ENCODE data around the gene ANO6.
A peak's percentile ranks its signal among the peaks of the same experiment; 100 is the strongest.

Gene ANO6

DNA sequence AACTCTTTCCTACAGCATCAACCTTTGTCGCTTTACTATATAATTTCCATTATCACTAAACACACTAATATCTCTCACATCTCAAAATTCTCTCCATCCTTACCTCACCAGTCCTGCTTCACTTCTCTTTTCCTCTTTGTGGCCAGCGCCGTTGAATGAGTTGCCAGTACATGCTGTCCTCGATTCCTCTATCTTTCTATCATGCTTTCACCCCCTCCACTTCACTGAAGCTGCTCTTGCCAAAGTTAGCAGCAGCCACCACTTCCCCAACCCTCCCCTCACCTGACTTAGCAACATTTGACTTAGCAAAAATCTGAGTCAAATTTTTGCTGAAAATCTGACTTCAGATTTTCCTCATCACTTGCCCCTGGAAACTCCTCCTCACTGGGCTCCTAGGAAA is 210.4 kb downstream of the ANO6 start:
- Mint-ChIP-seq H3K9me3 (no peaks in the 10 kb centered on the region), H3K4me3 (no peak overlapping the region), H3K4me1 (no peaks in the 10 kb centered on the region), H3K27me3 (no peaks in the 10 kb centered on the region), H3K27ac (no peak overlapping the region)
- no peak for ATAC-seq
- no peak for DNase-seq

- Mint-ChIP-seq H3K4me1 (no peaks in the 10 kb centered on the region), H3K27ac (no peak overlapping the region), H3K9me3 (no peaks in the 10 kb centered on the region), H3K27me3 (no peaks in the 10 kb centered on the region), H3K4me3 (no peak overlapping the region)
- ATAC-seq: no peak
- no peak for DNase-seq
These were observed 211.1 kb downstream of the ANO6 start for GRCh38 chr12:45427042-45427441.

GRCh38 chr12:45429831-45430230 is 213.9 kb downstream of the ANO6 start:
- ATAC-seq: no peak
- Mint-ChIP-seq H3K9me3 (no peaks in the 10 kb centered on the region), H3K27ac (no peak overlapping the region), H3K27me3 (no peaks in the 10 kb centered on the region), H3K4me3 (no peak overlapping the region), H3K4me1 (no peaks in the 10 kb centered on the region)
- no peak for DNase-seq

DNA sequence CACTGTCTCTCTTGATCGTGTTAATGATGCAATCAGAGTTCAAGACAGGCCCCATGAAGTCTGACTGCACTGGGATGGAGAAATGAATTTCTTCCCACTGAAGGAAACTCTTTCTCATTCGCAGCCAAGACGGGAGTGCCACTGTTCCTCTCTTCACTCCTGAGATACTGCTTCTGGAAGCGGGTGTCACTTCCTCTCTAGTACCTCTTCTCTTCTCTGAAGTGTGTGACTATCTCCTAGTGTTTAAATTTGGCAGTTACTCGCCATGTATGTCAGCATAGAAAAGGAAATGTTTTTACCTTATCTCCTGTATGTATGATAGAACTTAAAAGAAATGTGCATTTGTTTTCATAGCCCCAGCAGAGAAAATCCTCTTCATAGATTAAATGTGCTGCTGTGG is 215.2 kb downstream of the ANO6 start:
- no peak overlapping the region for H3K4me3 Mint-ChIP-seq
- no peaks in the 10 kb centered on the region for H3K27me3 Mint-ChIP-seq
- DNase-seq (no peak), ATAC-seq (no peak)
- no peaks in the 10 kb centered on the region for H3K9me3 Mint-ChIP-seq
- H3K4me1 Mint-ChIP-seq: no peaks in the 10 kb centered on the region
- H3K27ac Mint-ChIP-seq: no peak overlapping the region

- ATAC-seq: no peak
- no peaks in the 10 kb centered on the region for H3K27me3 Mint-ChIP-seq
- no peak overlapping the region for H3K27ac Mint-ChIP-seq
- no peaks in the 10 kb centered on the region for H3K9me3 Mint-ChIP-seq
- no peak overlapping the region for H3K4me3 Mint-ChIP-seq
- H3K4me1 Mint-ChIP-seq: no peaks in the 10 kb centered on the region
- no peak for DNase-seq
These were observed 216.8 kb downstream of the ANO6 start for GRCh38 chr12:45432710-45433109.

GRCh38 chr12:45433441-45433868 is 217.6 kb downstream of the ANO6 start:
- Mint-ChIP-seq H3K4me3 (no peak overlapping the region), H3K27me3 (no peaks in the 10 kb centered on the region), H3K27ac (no peak overlapping the region), H3K9me3 (no peaks in the 10 kb centered on the region), H3K4me1 (no peaks in the 10 kb centered on the region)
- ATAC-seq (no peak), DNase-seq (no peak)

GRCh38 chr12:45434094-45434493 is 218.2 kb downstream of the ANO6 start:
- no peak for DNase-seq
- Mint-ChIP-seq H3K4me1 (no peaks in the 10 kb centered on the region), H3K4me3 (no peak overlapping the region), H3K9me3 (no peaks in the 10 kb centered on the region), H3K27ac (no peak overlapping the region), H3K27me3 (no peaks in the 10 kb centered on the region)
- ATAC-seq: no peak

GRCh38 chr12:45435945-45436710 is 220.2 kb downstream of the ANO6 start:
- peak overlapping the region; percentile 3 to 64 for H3K27ac Mint-ChIP-seq
- no peaks in the 10 kb centered on the region for H3K4me1 Mint-ChIP-seq
- ATAC-seq: no peak
- no peak overlapping the region for H3K4me3 Mint-ChIP-seq
- no peak for DNase-seq
- H3K9me3 Mint-ChIP-seq: peaks cover 0 to 1% of the 10 kb centered on the region in 2 donors
- no peaks in the 10 kb centered on the region for H3K27me3 Mint-ChIP-seq

DNA sequence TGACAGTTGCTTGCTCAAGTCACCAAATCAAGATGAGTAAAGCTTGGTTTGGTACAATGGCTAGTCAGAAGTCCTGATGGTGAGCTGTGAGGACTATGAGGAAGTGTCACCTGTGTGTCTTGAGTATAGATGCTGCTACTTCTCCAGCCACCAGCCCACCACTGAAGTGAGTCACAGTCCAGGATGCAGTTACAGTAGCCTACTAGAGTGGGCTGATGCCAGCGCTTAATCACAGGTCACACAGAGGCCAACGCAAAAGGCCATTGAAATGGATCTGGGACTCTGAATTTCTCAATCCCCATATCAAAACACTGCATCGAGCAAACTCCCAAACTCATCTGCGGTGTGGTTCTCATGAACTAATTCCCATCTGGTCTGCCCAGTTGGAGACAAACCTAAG is 223.1 kb downstream of the ANO6 start:
- no peaks in the 10 kb centered on the region for H3K27me3 Mint-ChIP-seq
- DNase-seq: no peak
- peak; percentile 71 for ATAC-seq
- H3K4me1 Mint-ChIP-seq: no peaks in the 10 kb centered on the region
- H3K4me3 Mint-ChIP-seq: no peak overlapping the region
- H3K9me3 Mint-ChIP-seq: peaks cover 8 to 9% of the 10 kb centered on the region in 2 donors
- H3K27ac Mint-ChIP-seq: no peak overlapping the region

DNA sequence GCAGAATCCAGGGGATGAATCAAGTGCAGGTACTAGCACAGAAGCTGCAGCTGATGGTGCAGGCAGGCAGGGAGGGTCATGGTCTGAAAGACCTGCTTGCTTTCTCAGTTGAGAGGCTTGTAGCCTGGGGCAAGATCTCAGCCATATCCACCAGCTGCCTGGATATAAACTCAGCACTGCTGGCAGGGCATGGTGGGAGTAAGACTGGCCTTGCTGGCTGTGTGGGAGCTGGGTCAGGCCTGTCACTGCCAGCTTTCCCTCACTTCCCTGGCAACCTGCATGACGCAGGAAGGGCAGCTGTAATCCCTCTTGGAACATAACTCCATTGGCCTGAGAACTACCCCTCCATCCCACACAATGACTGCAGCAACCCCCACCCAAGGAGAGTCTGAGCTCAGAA is 230.1 kb downstream of the ANO6 start:
- ATAC-seq (no peak), DNase-seq (no peak)
- Mint-ChIP-seq H3K27me3 (no peaks in the 10 kb centered on the region), H3K27ac (no peak overlapping the region), H3K9me3 (peaks cover 37 to 41% of the 10 kb centered on the region in 2 donors), H3K4me3 (no peak overlapping the region), H3K4me1 (no peaks in the 10 kb centered on the region)

DNA sequence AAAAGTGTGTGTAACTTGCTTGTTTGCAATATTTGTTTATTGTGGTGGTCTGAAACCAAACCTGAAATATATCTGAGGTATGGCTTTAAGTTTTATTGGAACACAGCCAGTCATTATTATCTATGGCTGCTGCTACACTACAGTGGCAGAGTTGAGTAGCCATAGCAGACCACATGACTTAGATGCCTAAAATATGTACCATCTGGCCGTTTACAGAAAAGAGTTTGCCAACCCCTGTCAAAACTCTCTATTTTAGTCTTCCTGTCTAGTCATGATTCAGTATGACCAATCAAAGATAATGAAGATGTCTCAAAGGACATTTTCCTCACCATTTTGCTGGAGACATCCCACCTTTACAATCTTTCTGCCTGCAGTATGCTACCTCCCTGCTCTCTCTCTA is 242.3 kb downstream of the ANO6 start:
- Mint-ChIP-seq H3K9me3 (no peaks in the 10 kb centered on the region), H3K27ac (no peak overlapping the region)
- no peak for DNase-seq

GRCh38 chr12:45458854-45459807 is 243.2 kb downstream of the ANO6 start:
- H3K9me3 Mint-ChIP-seq: no peaks in the 10 kb centered on the region
- ATAC-seq (no peak), DNase-seq (no peak)
- H3K4me3 Mint-ChIP-seq: no peak overlapping the region
- no peaks in the 10 kb centered on the region for H3K4me1 Mint-ChIP-seq
- no peak overlapping the region for H3K27ac Mint-ChIP-seq
- peaks cover 25% of the 10 kb centered on the region for H3K27me3 Mint-ChIP-seq

More for the DNA sequence above, 242.3 kb downstream of the ANO6 start:
- H3K4me1 Mint-ChIP-seq: no peaks in the 10 kb centered on the region
- H3K4me3 Mint-ChIP-seq: no peak overlapping the region
- H3K27me3 Mint-ChIP-seq: peaks cover 18% of the 10 kb centered on the region
- ATAC-seq: no peak

DNA sequence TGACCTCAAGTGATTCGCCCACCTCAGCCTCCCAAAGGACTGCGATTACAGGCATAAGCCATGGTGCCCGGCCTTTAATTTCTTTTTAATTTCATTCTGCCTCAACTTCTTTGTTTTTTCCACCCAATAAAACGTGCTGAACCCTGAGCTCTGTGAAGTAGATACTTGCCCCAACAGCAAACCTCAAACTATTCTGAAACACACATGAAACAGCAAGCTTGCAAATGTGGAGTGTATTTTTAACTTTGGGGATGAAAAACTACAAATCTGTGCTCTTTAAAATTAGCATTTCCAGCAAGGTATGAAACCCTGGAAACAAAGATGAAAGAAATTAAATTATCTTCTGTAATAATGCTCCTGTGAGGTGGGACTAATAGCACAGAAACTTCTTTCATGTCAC is 246.6 kb downstream of the ANO6 start:
- no peak for ATAC-seq
- Mint-ChIP-seq H3K4me3 (no peak overlapping the region), H3K4me1 (no peaks in the 10 kb centered on the region), H3K27ac (peak overlapping the region in 1 of 2 donors; percentile 7), H3K27me3 (peaks cover 25% of the 10 kb centered on the region), H3K9me3 (no peaks in the 10 kb centered on the region)
- DNase-seq: no peak

GRCh38 chr12:45464699-45465098 is 248.8 kb downstream of the ANO6 start:
- Mint-ChIP-seq H3K27ac (peak overlapping the region in 1 of 2 donors; percentile 91), H3K4me1 (peaks cover 6% of the 10 kb centered on the region), H3K27me3 (peaks cover 25% of the 10 kb centered on the region), H3K4me3 (no peak overlapping the region), H3K9me3 (no peaks in the 10 kb centered on the region)
- ATAC-seq (no peak), DNase-seq (no peak)

- Mint-ChIP-seq H3K4me1 (peaks cover 16% of the 10 kb centered on the region), H3K27ac (no peak overlapping the region), H3K4me3 (peak overlapping the region in 1 of 2 donors; percentile 36), H3K27me3 (peaks cover under 1% of the 10 kb centered on the region), H3K9me3 (peaks cover 0 to 9% of the 10 kb centered on the region in 2 donors)
- ATAC-seq (no peak), DNase-seq (no peak)
These were observed 253.1 kb downstream of the ANO6 start for GRCh38 chr12:45468751-45469615.
